ENCODE results near the gene UNCX. TPM values are rescaled to one million over a fixed set of nuclear protein-coding genes. Genes with fewer than 3 reads are reported as not detected.

The UNCX gene
- polyA plus RNA-seq, 1 donor (not counting 4 experiments of a cell fraction or from before 2014, with no cell fraction given), result not detected

DNA sequence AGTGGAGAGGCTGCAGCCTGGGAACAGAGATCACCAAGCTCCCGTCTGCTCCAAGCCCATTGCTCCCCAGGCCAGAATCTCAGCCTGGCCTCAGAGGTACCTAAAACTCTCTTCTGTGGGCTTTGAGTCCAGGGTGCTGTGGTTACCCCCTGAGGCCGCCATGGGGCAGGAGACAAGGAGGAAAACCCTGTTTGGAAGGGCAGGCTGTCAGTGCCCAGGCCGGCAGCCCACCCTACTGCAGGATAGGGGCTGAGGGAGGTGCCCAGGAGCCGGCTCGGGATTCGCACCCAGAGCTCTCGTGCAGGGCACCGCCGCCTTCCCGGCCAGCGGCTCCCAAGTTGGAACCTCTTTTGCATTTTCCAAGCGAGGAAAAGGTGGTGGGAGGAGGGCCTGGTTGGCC is 24.5 kb downstream of the UNCX start:
- Histone ChIP-seq H3K79me2 (ENCODE audit: control insufficient read depth, insufficient read depth, low read length) (no peaks in the 10 kb centered on the region), H3K36me3 (ENCODE audit: control insufficient read depth in 2 of 2, extremely low read depth in 1 of 2, insufficient read depth in 2 of 2, low read length in 2 of 2) (no peaks in the 10 kb centered on the region), H3K9me1 (ENCODE audit: control insufficient read depth, extremely low read depth, insufficient read depth, low read length) (no peaks in the 10 kb centered on the region), H3K4me2 (ENCODE audit: control insufficient read depth, extremely low read depth, insufficient read depth, low read depth, low read length) (no peak overlapping the region), H3K9ac (ENCODE audit: control insufficient read depth, extremely low read depth, insufficient read depth, low read length) (no peak overlapping the region), H3K4me1 (ENCODE audit: control insufficient read depth, extremely low read depth, insufficient read depth, low read length) (peaks cover 2% of the 10 kb centered on the region), H3K27me3 (ENCODE audit: control insufficient read depth, extremely low read depth, insufficient read depth, low read length) (peaks cover 60% of the 10 kb centered on the region), H3K9me3 (ENCODE audit: control insufficient read depth, low read depth, low read length) (no peaks in the 10 kb centered on the region), H3K4me3 (ENCODE audit: control insufficient read depth in 2 of 3, extremely low read depth in 1 of 3, insufficient read depth in 2 of 3, low read depth in 1 of 3, low read length in 3 of 3) (no peak overlapping the region), H2AFZ (ENCODE audit: control insufficient read depth, low read length) (no peak overlapping the region), H3K27ac (ENCODE audit: control insufficient read depth, insufficient read depth, low read length) (no peak overlapping the region), H4K20me1 (ENCODE audit: control insufficient read depth, extremely low read depth, insufficient read depth, low read length) (no peaks in the 10 kb centered on the region)
- no peak for FAIRE-seq
- DNase-seq (ENCODE audit: low read depth, low spot score), result no peak
- TF ChIP-seq CTCF (optimal IDR thresholded peaks at IDR 0.05 in 1 of 3, IDR thresholded peaks at IDR 0.05 in 1 of 3, conservative IDR thresholded peaks at IDR 0.05 in 1 of 3; ENCODE audit: extremely low read depth in 1 of 3, insufficient read depth in 2 of 3, low read length in 3 of 3) (no peak), EZH2 (IDR thresholded peaks at IDR 0.05; ENCODE audit: low read length) (no peak)
- dilution Hi-C loops (cut with MboI; ENCODE audit: extremely low pct_ligation_motif_present, low sequenced_read_pairs), result no loop called here

DNA sequence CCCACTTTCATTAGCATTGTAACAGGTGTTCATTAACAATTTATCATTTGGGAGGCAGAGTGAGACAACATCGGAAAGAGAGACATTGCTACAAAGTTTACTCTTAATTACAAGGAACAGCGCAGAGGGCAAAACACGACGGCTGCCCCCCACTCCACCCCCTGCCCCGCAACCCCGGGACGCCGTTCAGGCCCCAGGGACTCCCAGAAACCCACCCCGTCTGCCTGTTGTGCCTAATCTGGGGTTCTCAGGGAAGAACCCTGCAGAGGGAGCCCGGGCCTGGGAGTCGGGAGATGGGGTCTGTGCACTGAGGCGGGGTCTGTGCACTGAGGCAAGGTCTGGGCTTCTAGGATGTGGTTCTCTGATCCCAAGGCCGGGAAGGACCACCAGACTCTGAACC is 25.2 kb downstream of the UNCX start:
- Histone ChIP-seq H3K36me3 (ENCODE audit: control insufficient read depth in 2 of 2, extremely low read depth in 1 of 2, insufficient read depth in 2 of 2, low read length in 2 of 2) (no peaks in the 10 kb centered on the region), H3K4me2 (ENCODE audit: control insufficient read depth, extremely low read depth, insufficient read depth, low read depth, low read length) (no peak overlapping the region), H3K27ac (ENCODE audit: control insufficient read depth, insufficient read depth, low read length) (no peak overlapping the region), H3K9me1 (ENCODE audit: control insufficient read depth, extremely low read depth, insufficient read depth, low read length) (no peaks in the 10 kb centered on the region), H4K20me1 (ENCODE audit: control insufficient read depth, extremely low read depth, insufficient read depth, low read length) (no peaks in the 10 kb centered on the region), H3K4me3 (ENCODE audit: control insufficient read depth in 2 of 3, extremely low read depth in 1 of 3, insufficient read depth in 2 of 3, low read depth in 1 of 3, low read length in 3 of 3) (no peak overlapping the region), H3K4me1 (ENCODE audit: control insufficient read depth, extremely low read depth, insufficient read depth, low read length) (peaks cover 2% of the 10 kb centered on the region), H3K79me2 (ENCODE audit: control insufficient read depth, insufficient read depth, low read length) (no peaks in the 10 kb centered on the region), H2AFZ (ENCODE audit: control insufficient read depth, low read length) (no peak overlapping the region), H3K9ac (ENCODE audit: control insufficient read depth, extremely low read depth, insufficient read depth, low read length) (no peak overlapping the region), H3K27me3 (ENCODE audit: control insufficient read depth, extremely low read depth, insufficient read depth, low read length) (peaks cover 56% of the 10 kb centered on the region), H3K9me3 (ENCODE audit: control insufficient read depth, low read depth, low read length) (no peaks in the 10 kb centered on the region)
- TF ChIP-seq CTCF (optimal IDR thresholded peaks at IDR 0.05 in 1 of 3, IDR thresholded peaks at IDR 0.05 in 1 of 3, conservative IDR thresholded peaks at IDR 0.05 in 1 of 3; ENCODE audit: extremely low read depth in 1 of 3, insufficient read depth in 2 of 3, low read length in 3 of 3), result no peak
- TF ChIP-seq EZH2 (IDR thresholded peaks at IDR 0.05; ENCODE audit: low read length), result no peak
- DNase-seq (ENCODE audit: low read depth, low spot score) (no peak), FAIRE-seq (no peak)
- dilution Hi-C loops (cut with MboI; ENCODE audit: extremely low pct_ligation_motif_present, low sequenced_read_pairs), result no loop called here

Data from keratinocyte (primary cell).